GM12878 (cell line): ENCODE data around the gene RRBP1.

ENCODE experiments used
- EED ChIP-seq: sonication (generic); IDR thresholded peaks from 2 replicates; pipeline ENCODE4 v1.6.1; 2016; ENCODE audit warnings: antibody characterized with exemption, low read depth
- EP300 ChIP-seq, 2 experiments: fragments of 150-350 bp in 1 of 2; IDR thresholded peaks; 2 replicates each; pipeline ENCODE4 v1.6.1; 2011 to 2012; ENCODE audit warnings: low read depth in 2 of 2, low read length in 2 of 2, borderline replicate concordance in 1 of 2, improper control_type of control experiment in 1 of 2, inconsistent platforms in 1 of 2; ENCODE audit not compliant: control insufficient read depth in 1 of 2
- EZH2 ChIP-seq: IDR thresholded peaks from 2 replicates; pipeline ENCODE4 v1.6.1; 2012; ENCODE audit warnings: low read depth, mild to moderate bottlenecking, control low read depth, inconsistent platforms, low read length, borderline replicate concordance; ENCODE audit not compliant: control insufficient read depth
- FOXM1 ChIP-seq: IDR thresholded peaks from 2 replicates; pipeline ENCODE4 v1.6.1; 2012; ENCODE audit warnings: low read depth, mild to moderate bottlenecking, inconsistent platforms, low read length, moderate library complexity
- NRF1 ChIP-seq: conservative IDR thresholded peaks from 2 replicates; pipeline ENCODE4 v1.6.1; 2011; ENCODE audit warnings: mild to moderate bottlenecking, low read depth, low read length, improper control_type of control experiment
- TF ChIP-seq, protein P1 (sequence below), 3 experiments: IDR thresholded peaks in 2 of 3; conservative IDR thresholded peaks in 1 of 3; 2 replicates each; pipeline ENCODE4 v1.5.1; 2011; ENCODE audit warnings: low read depth in 3 of 3, low read length in 3 of 3, mild to moderate bottlenecking in 3 of 3, control low read depth in 2 of 3, moderate library complexity in 2 of 3, inconsistent platforms in 1 of 3, mixed read lengths in 1 of 3; ENCODE audit not compliant: control insufficient read depth in 2 of 3, insufficient read depth in 1 of 3; ENCODE audit errors: extremely low read depth in 1 of 3

DNA sequence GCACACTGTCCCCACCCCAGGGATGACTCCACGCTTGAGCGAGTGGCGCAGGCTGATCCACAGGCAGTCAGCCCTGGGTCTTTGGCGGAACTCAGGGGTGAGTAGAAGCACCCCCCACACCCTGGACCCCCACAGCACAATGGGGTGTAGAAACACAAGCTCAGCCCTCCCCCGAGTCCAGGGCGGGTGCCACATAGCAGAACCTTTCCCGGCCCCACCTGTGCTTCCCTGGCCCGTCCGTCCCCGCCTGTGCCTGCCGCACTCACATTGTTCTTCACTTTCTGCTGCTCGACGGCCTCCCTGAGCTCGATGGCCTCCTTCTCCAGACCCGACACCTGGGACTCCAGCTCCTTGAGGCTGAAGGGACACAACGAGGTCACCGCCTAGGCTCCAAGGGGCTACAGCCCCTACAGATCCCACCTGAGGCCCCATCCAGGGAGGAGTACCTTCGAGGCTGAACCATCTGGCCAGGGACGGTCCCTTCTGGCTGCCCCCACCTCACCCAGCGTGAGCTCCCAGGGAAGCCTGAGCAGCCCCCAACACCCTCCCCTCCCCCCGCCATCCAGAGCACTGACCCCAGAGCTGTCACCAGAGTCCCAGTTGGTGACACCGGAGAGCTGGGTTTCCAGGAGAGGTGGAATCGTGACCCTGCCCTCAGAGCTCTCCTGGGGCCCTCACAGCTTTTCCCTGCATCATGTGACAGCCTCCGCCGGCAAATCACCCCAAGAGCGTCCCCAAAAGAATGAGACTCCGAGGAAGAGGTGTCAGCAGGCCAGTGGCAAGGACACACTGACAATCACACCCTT is 56.6 kb downstream of the RRBP1 start:
- TF ChIP-seq, protein P1, sequence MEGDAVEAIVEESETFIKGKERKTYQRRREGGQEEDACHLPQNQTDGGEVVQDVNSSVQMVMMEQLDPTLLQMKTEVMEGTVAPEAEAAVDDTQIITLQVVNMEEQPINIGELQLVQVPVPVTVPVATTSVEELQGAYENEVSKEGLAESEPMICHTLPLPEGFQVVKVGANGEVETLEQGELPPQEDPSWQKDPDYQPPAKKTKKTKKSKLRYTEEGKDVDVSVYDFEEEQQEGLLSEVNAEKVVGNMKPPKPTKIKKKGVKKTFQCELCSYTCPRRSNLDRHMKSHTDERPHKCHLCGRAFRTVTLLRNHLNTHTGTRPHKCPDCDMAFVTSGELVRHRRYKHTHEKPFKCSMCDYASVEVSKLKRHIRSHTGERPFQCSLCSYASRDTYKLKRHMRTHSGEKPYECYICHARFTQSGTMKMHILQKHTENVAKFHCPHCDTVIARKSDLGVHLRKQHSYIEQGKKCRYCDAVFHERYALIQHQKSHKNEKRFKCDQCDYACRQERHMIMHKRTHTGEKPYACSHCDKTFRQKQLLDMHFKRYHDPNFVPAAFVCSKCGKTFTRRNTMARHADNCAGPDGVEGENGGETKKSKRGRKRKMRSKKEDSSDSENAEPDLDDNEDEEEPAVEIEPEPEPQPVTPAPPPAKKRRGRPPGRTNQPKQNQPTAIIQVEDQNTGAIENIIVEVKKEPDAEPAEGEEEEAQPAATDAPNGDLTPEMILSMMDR (IDR thresholded peaks at IDR 0.05 in 2 of 3, conservative IDR thresholded peaks at IDR 0.05 in 1 of 3; ENCODE audit: control insufficient read depth in 2 of 3, extremely low read depth in 1 of 3, insufficient read depth in 1 of 3, low read depth in 3 of 3, low read length in 3 of 3) = no peak
- TF ChIP-seq EED (no peak), FOXM1 (no peak), EZH2 (no peak), NRF1 (no peak), EP300 (IDR thresholded peaks at IDR 0.05; ENCODE audit: borderline replicate concordance in 1 of 2, control insufficient read depth in 1 of 2, low read depth in 2 of 2, low read length in 2 of 2) (no peak)
